ENCODE measurements around the gene KIF17. TPM values are rescaled to one million over a fixed set of nuclear protein-coding genes. Genes with fewer than 3 reads are reported as not detected.

Gene KIF17
- total RNA-seq, 1 donor: 0.27 TPM

DNA sequence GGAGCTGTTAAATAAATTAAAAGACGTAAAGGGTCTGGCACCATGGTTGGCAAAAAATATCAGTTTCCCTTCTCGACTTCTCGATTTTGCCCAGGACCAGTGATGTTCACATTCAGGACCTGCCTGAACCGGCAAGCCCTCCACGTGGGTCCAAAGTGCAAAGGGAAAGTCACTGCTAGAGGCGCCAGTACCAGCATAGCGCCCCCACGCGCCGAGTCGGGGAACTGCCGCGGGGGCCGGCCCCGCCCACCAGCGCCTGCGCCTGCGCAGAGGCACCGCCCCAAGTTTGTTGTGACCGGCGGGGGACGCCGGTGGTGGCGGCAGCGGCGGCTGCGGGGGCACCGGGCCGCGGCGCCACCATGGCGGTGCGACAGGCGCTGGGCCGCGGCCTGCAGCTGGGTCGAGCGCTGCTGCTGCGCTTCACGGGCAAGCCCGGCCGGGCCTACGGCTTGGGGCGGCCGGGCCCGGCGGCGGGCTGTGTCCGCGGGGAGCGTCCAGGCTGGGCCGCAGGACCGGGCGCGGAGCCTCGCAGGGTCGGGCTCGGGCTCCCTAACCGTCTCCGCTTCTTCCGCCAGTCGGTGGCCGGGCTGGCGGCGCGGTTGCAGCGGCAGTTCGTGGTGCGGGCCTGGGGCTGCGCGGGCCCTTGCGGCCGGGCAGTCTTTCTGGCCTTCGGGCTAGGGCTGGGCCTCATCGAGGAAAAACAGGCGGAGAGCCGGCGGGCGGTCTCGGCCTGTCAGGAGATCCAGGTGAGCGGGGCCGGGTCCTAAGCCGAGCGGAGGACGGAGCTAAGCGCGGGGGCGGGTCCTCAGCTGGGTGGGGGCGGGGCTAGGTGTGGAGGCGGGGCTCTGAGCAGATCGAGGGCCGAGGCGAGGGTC lies 84.4 kb downstream of the KIF17 start, which contains the start of gene PINK1:
Gene PINK1 (plus strand): TSS at position 269 of the 875 bp plus-strand sequence. CDS start 91 bp downstream, at position 360.
- peak; percentile 79 to 88 (median 86) for DNase-seq (ENCODE audit: low read depth in 2 of 3, low spot score in 2 of 3)

DNA sequence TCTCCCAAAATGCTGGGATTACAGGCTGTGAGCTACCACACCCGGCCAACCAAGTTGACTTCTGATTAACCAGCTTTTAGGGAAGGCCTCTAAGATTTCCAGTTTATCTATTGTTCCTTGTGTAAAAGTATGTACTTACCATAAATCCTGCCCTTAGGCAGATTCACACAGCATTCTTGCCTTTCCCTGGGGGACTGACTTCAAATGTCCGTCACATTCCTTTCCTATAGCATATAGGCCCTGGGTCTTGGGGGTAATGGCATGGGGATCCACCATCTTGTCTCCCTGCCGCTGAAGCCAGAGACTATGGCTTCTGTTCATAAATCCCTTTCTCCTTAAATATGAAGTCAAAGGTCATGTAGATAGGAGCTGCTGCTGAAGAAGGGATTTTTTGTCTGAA lies 85.4 kb downstream of the KIF17 start:
- DNase-seq (ENCODE audit: low read depth in 2 of 3, low spot score in 2 of 3): no peak

DNA sequence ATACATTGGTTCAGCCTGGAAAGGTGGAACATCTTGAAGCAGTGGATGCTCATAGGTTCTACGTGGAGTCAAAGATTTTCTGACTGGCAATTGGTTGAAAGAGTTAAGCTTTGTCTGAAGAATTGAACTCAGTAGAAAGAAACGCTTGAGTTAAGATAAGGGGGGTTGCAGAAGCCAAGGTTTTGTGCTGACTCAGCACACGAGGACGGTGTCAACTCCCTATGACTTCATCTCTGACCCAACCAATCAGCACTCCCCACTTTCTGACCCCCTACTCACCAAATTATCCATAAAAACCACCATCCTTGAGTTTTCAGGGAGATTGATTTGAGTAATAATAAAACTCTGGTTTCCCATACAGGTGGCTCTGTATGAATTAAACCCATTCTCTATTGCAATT lies 87.1 kb downstream of the KIF17 start:
- DNase-seq (ENCODE audit: low read depth in 2 of 3, low spot score in 2 of 3): no peak

DNA sequence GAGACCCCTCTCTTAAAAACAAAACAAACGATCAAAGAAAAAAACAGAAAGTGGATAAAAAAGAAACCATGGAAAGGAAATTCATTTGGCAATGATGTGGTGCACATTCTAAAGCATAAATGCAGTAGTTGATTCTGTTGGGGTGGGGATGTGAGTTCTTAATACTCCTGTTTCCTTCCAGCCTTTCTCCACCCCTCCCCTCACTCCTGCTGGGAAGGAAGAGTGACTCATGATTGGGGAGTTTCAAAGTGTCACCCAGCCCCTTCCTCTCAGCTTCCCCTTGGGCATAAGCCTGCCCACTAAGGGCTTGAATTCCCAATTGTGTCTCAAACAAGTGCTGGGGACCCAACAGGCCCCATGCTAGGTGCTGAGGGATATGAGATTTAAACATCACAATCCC lies 91.3 kb downstream of the KIF17 start:
- no peak for DNase-seq (ENCODE audit: low read depth in 2 of 3, low spot score in 2 of 3)

DNA sequence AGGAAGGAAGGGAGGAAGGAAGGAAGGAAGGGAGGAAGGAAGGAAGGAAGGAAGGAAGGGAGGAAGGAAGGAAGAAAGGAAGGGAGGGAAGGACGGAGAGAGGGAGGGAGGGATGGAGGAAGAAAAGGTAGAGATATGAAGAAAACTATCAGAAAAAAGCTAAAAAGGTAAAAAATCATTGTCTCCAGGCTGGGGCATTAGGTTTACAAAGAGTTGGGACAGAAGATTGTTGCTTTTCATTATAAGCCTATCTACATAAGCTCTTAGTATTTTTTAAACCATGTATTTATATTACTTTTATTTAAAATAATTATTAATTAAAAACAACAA lies 91.7 kb downstream of the KIF17 start:
- DNase-seq (ENCODE audit: low read depth in 2 of 3, low spot score in 2 of 3): no peak

DNA sequence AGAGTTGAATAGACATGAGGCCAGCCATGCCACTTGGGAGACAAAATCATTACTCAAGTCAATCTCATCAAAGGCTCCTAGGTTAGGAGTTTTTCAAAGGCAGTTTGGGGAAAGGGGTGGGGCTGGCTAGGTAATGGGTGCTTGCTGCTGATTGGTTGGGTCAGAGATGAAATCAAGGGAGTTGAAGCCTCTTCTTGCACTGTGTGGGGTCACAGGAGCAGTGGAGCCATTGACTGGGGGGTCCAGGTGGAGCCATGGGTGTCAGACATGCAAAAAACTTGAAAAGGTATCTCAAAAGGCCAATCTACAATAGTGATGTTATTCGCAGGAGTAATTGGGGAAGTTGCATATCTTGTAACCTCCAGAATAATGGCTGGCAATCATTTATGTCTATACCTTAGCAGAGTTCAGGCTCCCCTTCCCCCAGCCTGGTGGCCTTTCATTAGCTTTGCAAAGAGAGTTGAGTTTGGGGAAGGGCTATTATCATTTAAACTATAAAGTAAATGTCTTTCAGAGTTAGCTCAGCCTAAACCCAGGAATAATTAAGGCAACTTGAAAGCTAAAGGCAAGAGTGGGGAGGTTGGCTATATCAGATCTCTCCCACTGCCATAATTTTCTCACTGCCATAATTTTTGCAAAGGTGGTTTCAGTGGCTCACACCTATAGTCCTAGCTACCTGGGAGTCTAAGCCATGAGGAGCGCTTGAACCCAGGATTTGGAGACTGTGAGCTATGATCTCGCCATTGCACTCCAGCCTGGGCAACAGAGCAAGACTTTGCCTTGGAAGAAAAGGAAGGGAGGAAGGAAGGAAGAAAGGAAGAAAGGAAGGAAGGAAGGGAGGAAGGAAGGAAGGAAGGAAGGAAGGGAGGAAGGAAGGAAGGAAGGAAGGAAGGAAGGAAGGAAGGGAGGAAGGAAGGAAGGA lies 92.4 kb downstream of the KIF17 start:
- no peak for DNase-seq (ENCODE audit: low read depth in 2 of 3, low spot score in 2 of 3)

DNA sequence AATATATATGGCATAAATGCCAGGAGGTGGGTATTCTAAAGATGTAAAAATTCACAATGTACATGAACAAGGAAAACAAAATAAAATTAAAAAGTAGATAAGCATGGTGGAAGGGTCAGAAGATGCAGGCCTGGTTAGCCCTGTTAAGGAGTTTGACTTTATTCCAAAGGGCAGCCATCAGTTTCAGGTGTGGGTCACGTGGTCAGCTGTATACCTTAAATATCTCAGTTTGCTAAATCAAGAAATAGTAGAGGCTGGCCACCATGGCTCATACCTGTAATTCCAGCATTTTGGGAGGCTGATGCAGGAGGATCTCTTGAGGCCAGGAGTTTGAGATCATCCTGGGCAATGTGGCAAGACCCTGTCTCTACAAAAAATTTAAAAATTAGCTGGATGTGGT lies 93.1 kb downstream of the KIF17 start:
- no peak for DNase-seq (ENCODE audit: low read depth in 2 of 3, low spot score in 2 of 3)

DNA sequence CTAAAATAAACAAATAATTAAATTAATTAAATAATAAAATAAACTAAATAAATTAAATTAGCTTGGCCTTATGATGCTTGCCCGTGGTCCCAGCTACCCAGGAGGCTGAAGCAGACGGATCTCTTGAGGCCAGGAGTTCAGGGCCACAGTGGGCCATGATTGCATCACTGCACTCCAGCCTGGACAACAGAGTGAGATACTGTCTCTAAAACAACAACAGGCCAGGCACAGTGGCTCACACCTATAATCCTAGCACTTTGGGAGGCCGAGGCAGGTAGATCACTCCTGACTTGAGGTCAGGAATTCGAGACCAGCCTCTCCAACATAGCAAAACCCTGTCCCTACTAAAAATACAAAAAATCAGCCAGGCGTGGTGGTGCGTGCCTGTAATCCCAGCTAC lies 96.8 kb downstream of the KIF17 start:
- DNase-seq (ENCODE audit: low read depth in 2 of 3, low spot score in 2 of 3): no peak

DNA sequence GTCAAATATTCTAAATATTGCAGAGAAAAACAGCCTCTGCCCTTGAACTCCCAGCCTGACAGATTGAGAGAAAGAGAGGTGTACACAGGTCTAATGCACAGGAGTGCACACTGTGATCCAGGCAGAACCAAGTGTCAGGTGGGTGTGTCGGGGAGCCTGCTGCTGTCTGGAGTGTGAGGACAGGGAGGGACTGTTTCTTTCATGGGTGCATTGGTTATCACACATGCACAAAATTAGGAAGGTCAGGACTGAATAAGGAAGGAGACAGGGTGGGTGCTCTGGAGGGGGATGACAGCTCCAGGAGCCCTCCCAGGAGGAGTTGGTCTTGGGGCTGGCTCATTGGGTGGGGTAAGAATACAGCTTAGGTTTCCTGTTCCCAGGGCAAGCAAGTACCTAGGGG lies 97.8 kb downstream of the KIF17 start:
- no peak for DNase-seq (ENCODE audit: low read depth in 2 of 3, low spot score in 2 of 3)

DNA sequence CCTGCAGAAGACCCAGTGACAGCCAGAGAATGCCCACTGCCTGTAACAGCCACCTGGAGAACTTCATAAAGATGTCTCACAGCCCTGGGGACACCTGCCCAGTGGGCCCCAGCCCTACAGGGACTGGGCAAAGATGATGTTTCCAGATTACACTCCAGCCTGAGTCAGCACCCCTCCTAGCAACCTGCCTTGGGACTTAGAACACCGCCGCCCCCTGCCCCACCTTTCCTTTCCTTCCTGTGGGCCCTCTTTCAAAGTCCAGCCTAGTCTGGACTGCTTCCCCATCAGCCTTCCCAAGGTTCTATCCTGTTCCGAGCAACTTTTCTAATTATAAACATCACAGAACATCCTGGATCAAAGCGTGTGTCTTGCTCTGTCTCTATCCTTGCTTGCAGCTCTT lies 99.3 kb downstream of the KIF17 start:
- DNase-seq (ENCODE audit: low read depth in 2 of 3, low spot score in 2 of 3): no peak

DNA sequence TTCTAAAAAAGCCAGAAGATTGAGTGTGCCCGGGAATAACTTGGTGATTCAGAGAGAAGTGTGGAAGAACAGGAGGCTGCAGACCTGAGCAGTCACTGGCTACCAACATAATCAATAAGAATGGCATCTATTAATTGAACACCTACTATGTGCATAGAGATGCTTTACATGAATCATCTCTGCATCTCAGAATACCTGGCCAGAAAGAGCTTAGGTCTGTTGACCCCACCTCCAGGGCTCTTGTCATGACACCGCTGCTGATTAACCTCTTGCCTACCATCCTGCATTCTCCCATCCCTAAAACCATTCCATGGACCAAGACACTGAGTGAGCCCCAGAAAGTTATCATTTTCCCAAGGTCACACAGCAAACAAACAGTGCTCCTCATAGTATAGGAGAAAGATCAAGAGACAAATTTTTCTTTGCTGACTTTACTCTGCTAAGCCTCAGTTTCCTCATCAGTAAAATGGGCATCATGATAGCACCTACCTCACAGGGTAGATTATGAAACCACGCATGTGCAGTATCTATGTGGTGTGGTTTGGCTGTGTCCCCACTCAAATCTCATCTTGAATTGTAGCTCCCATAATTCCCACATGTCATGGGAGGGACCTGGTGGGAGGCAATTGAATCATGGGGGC lies 100.8 kb downstream of the KIF17 start:
- no peak for DNase-seq (ENCODE audit: low read depth in 2 of 3, low spot score in 2 of 3)

DNA sequence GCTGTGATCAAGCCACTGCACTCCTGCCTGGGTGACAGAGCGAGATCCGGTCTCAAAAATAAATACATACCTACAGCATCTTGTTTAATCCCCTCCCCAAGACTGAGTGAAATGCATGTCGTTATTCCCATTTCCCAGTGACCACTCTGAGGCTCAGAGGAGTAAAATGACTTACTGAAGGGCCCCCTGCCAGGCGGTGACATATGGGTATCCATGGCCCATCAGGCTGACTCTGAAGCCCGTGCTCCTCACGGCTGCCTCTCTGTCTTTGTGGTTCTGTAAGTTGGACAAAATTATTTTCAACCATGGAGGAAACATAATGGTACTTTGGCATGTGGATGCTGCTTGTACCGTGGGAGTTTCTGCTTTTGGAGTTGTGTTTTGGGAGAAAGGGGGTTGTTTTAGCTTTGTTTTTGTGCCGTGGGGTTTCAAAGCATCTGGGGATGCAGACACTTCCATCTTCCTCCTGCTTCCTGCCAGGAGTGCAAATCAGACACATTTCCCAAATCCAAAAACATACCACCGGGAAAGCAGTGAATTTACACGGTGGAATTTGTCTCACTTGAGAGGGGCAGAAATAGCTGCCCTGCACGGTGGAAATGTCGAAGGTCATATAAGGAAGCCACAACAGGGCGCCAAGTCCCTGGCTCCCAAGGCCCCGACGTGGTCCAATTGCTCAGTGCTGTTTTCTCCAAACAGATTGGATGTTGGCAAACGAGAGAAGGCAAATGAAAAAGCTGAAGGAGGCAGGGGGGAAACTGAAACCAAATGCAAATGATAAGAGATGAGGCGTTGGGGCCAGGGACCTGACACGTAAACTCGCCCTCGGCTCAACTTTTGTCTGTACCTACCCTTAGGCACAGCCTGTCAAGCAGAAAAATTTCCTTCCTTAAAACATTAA lies 101.6 kb downstream of the KIF17 start:
- DNase-seq (ENCODE audit: low read depth in 2 of 3, low spot score in 2 of 3): no peak

DNA sequence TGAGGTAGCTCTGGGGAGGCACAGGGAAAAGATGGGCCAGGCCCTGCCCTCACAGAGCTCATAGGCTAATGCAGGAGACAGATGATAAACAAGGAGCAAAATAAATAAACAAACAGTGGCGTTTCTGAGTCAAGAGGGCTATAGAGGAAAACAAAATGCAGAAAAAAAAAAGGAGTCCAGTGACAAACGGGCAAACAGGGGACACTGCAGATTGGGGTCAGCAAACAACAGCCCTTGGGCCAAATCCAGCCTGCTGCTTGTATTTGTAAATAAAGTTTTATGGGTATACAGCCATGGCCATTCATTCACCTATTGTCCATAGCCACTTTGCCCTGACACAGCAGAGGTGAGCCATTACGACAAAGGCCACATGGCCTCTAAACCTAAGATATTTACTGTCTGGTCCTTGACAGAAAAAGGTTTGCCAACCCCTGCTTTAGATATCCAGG lies 103.7 kb downstream of the KIF17 start:
- DNase-seq (ENCODE audit: low read depth in 2 of 3, low spot score in 2 of 3): no peak

Other genes starting within 250 kb of the KIF17 start
- not detected for gene CAMK2N1, start 231.8 kb downstream of the KIF17 start, total RNA-seq
- gene MUL1, start 209.9 kb downstream of the KIF17 start, total RNA-seq: 25.3 TPM
- gene FAM43B, start 165.4 kb downstream of the KIF17 start, total RNA-seq: under 0.01 TPM
- gene CDA, start 128.9 kb downstream of the KIF17 start, total RNA-seq: 0.27 TPM
- 53.3 TPM for gene PINK1, start 84.5 kb downstream of the KIF17 start, total RNA-seq
- 277 TPM for gene DDOST, start 56.6 kb downstream of the KIF17 start, total RNA-seq
- not detected for gene SH2D5, start 14.7 kb upstream of the KIF17 start, total RNA-seq
- gene HP1BP3, start 69.3 kb upstream of the KIF17 start, total RNA-seq: 104 TPM

Data from hematopoietic multipotent progenitor cell (in vitro differentiated cells).